GM12874 (cell line): ENCODE results near the gene RNASEH2A.

Experiments
- TF ChIP-seq, protein P1 (sequence below): IDR thresholded peaks from 2 replicates; pipeline ENCODE4 v1.5.1; 2011; ENCODE audit warnings: low read depth, mild to moderate bottlenecking, control low read depth, low read length, moderate library complexity; ENCODE audit not compliant: insufficient read depth

RNASEH2A gene

GRCh38 chr19:12797141-12797587 lies 9.2 kb upstream of the RNASEH2A start:
- TF ChIP-seq, protein P1, sequence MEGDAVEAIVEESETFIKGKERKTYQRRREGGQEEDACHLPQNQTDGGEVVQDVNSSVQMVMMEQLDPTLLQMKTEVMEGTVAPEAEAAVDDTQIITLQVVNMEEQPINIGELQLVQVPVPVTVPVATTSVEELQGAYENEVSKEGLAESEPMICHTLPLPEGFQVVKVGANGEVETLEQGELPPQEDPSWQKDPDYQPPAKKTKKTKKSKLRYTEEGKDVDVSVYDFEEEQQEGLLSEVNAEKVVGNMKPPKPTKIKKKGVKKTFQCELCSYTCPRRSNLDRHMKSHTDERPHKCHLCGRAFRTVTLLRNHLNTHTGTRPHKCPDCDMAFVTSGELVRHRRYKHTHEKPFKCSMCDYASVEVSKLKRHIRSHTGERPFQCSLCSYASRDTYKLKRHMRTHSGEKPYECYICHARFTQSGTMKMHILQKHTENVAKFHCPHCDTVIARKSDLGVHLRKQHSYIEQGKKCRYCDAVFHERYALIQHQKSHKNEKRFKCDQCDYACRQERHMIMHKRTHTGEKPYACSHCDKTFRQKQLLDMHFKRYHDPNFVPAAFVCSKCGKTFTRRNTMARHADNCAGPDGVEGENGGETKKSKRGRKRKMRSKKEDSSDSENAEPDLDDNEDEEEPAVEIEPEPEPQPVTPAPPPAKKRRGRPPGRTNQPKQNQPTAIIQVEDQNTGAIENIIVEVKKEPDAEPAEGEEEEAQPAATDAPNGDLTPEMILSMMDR, result no peak

GRCh38 chr19:12799742-12800465 lies 6.5 kb upstream of the RNASEH2A start:
- TF ChIP-seq, protein P1, result no peak

DNA sequence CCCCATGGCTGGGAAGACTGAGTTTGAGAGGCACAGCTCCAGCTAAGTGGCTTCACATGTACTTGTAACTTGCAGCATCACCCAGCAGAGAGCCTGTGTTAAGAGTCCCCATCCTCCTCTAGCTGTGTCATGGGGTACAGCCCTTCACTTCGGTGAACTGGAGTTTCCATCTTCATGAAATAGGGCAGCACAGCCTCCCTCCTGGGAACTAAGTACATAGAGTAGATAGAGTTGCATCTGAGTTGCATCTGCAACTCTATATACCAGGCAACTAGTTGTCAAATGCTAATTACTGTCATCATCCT lies 6.0 kb upstream of the RNASEH2A start:
- TF ChIP-seq, protein P1, result no peak

DNA sequence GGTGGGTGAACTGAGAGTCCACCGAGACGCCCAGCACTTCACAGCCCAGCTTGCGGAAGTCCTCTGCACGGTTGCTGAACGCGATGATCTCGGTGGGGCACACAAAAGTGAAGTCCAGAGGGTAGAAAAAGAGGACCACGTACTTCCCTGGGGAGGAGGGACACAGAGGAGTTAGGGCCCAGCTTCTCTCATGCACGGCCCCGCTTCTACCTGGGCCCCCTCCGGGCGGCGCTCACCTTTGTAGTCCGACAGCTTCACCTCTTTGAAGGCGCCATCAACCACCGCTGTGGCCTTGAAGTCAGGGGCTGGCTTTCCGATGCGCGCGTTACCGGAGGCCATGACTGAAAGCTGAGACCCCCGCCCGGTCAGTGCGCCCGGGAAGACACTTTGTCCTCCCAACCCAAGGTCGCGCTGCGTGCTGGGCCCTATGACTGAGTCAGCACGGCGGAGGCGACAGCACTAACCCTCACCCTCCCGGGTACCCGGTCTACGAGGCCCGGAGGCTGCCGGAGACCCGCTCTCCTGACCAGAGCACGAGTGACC lies 5.4 kb upstream of the RNASEH2A start:
- TF ChIP-seq, protein P1, result no peak

- TF ChIP-seq, protein P1, result no peak
Measured at GRCh38 chr19:12801466-12802266, 4.7 kb upstream of the RNASEH2A start, which contains the start of the genes PRDX2 and THSD8. Gene PRDX2 (minus strand): TSS chr19:12801800. CDS start chr19:12801261, 539 bp downstream. Gene THSD8 (plus strand): TSS chr19:12802069. CDS start chr19:12802072, 3 bp downstream.

GRCh38 chr19:12802267-12803106 lies 3.9 kb upstream of the RNASEH2A start:
- TF ChIP-seq, protein P1, result no peak
